CD4-positive, alpha-beta T cell (primary cell): ENCODE data around the gene NPAS4. TPM values are rescaled to one million over a fixed set of nuclear protein-coding genes. Genes with fewer than 3 reads are reported as not detected.
"Not testable (repeated sequence)": the region's sequence is repeated elsewhere in the genome, so short reads cannot be mapped to it uniquely, and the experiment has no call there.

ENCODE experiments used
- ATAC-seq: fragments of 200-7000 bp; cut with Tn5 transposase; one replicate; pipeline ENCODE4 v1.10.0; 2022; ENCODE audit warnings: mild to moderate bottlenecking; ENCODE audit not compliant: poor library complexity
- CTCF ChIA-PET: fragments of 350-600 bp; sonication (Branson Sonifier 250); formaldehyde crosslinking; loops from one replicate; lab custom pipeline; 2021; ENCODE audit warnings: antibody characterized with exemption, inconsistent platforms; lab: Charles Lee
- POLR2A ChIA-PET: fragments of 350-600 bp; sonication (Branson Sonifier 250); formaldehyde crosslinking; loops from one replicate; lab custom pipeline; 2021; ENCODE audit warnings: antibody characterized with exemption, inconsistent platforms; lab: Charles Lee
- DNase-seq, 14 experiments: peaks; one replicate each; pipeline ENCODE4 v3.0.0-alpha.2; 2013 to 2020; ENCODE audit warnings: mixed read lengths in 2 of 14
- H3K27ac ChIP-seq, 2 donors: one replicate each; pipeline versions ENCODE4 v1.5.1 to v1.7.0; 2013; ENCODE audit warnings: low read length in 2 of 2, low read depth in 1 of 2, mild to moderate bottlenecking in 1 of 2
- H3K27me3 ChIP-seq, 2 experiments: 1 replicate in 1 of 2; 2 replicates in 1 of 2; pipeline versions ENCODE4 v1.6.1 to v1.7.0; 2013; ENCODE audit warnings: low read length in 2 of 2, control low read depth in 1 of 2, mild to moderate bottlenecking in 1 of 2, moderate library complexity in 1 of 2; ENCODE audit not compliant: insufficient read depth in 2 of 2, control insufficient read depth in 1 of 2
- H3K36me3 ChIP-seq: one replicate; pipeline ENCODE4 v1.6.1; 2013; ENCODE audit warnings: low read length, control low read depth; ENCODE audit not compliant: insufficient read depth
- H3K4me1 ChIP-seq: one replicate; pipeline ENCODE4 v1.6.1; 2013; ENCODE audit warnings: low read length, control low read depth; ENCODE audit not compliant: insufficient read depth
- H3K4me3 ChIP-seq: one replicate; pipeline ENCODE4 v1.5.1; 2013; ENCODE audit warnings: mild to moderate bottlenecking, low read length, moderate library complexity
- H3K9me3 ChIP-seq, 2 experiments: 1 replicate in 1 of 2; 2 replicates in 1 of 2; pipeline versions ENCODE4 v1.6.1 to v1.7.0; 2013; ENCODE audit warnings: low read length in 2 of 2, mild to moderate bottlenecking in 2 of 2, control low read depth in 1 of 2, moderate library complexity in 1 of 2; ENCODE audit not compliant: control insufficient read depth in 1 of 2, insufficient read depth in 1 of 2
- H3K27ac Mint-ChIP-seq: one replicate; pipeline ENCODE4 v1.8.0; 2020; ENCODE audit warnings: mixed read lengths
- H3K27me3 Mint-ChIP-seq: one replicate; pipeline ENCODE4 v1.8.0; 2021; ENCODE audit warnings: mixed read lengths
- H3K36me3 Mint-ChIP-seq: one replicate; pipeline ENCODE4 v1.8.0; 2021; ENCODE audit warnings: low read depth, mixed read lengths
- H3K4me1 Mint-ChIP-seq: one replicate; pipeline ENCODE4 v1.8.0; 2021; ENCODE audit warnings: low read depth, mixed read lengths
- H3K4me3 Mint-ChIP-seq: one replicate; pipeline ENCODE4 v1.8.0; 2020; ENCODE audit warnings: mild to moderate bottlenecking, mixed read lengths
- H3K9me3 Mint-ChIP-seq: one replicate; pipeline ENCODE4 v1.8.0; 2020; ENCODE audit warnings: mixed read lengths
- intact Hi-C, 2 experiments: fragments of 100-400 bp; cut with DNase I in 1 of 2; cut with micrococcal nuclease in 1 of 2; formaldehyde crosslinking; loops; one replicate each; pipeline versions ENCODE4 v1.15.1 to v1.9.0; 2023 to 2025; cut with DNase I, micrococcal nuclease
- polyA plus RNA-seq, 2 donors: library from polyadenylated mRNA; unstranded; fragments of 120-200 nt; gene quantifications; one replicate each; pipeline ENCODE4 v1.2.1, GENCODE V29; 2013
- total RNA-seq, 174 experiments: library from RNA in 2 of 174; stranded (reverse) in 2 of 174; gene quantifications; one replicate each; pipeline ENCODE4 v1.2.3 and lab custom pipeline; 2021 to 2026
- TF ChIP-seq, protein P1 (sequence below): fragments of 200-600 bp; IDR thresholded peaks from one replicate; pipeline ENCODE4 v1.8.0; 2022; ENCODE audit warnings: antibody characterized with exemption, mild to moderate bottlenecking

NPAS4 gene
- total RNA-seq, result not detected
- not detected for polyA plus RNA-seq (2013, experiment 1 of 2)
- polyA plus RNA-seq (2013, experiment 2 of 2), result not detected
- 0 to 0.27 (median 0) reads per million in 172 experiments for total RNA-seq (lab: John Stamatoyannopoulos, UW)

DNA sequence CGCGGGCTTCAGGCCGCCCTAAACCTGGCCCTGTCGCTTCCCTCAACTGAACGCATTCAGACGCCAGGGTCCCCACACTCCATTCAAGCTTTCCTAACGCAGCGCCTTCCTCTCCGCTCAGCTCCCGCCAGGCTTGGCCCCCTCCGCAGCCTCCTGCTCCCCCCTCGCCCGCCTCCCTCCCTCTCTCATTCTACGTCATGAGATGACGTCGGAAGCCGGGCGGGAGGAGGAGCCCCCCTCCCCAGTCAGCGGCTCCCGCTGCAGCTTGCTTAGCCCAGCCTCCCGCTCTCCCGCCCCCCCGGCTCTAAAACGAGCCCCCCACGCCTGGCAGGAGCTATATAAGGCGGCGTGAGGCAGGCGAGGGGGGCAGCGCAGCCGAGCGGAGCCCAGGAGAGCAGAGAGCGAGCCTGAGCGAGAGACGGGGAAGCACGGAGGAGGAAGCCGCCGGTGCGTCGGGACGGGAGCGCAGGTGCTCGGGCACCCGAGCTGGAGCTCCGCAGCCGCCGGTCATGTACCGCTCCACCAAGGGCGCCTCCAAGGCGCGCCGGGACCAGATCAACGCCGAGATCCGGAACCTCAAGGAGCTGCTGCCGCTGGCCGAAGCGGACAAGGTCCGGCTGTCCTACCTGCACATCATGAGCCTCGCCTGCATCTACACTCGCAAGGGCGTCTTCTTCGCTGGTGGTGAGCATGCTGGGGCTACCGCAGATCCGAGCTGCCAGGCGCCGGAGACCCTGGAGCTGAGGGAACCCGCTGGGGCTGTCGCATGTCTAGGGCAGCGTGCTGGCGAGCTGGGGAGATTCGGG lies at the start of gene NPAS4:
NPAS4 (plus strand) TSS at position 365 of the 806 bp plus-strand sequence; CDS start at position 510, 145 bp downstream.
- CTCF ChIA-PET, result interaction anchor here (1.2 to 2.7 kb wide), 5 partner anchors 9 to 257 kb away, joined by 3 to 27 read pairs (median 8); partner anchors contain the start of genes MRPL11 and RBM4B
- TF ChIP-seq, protein P1, sequence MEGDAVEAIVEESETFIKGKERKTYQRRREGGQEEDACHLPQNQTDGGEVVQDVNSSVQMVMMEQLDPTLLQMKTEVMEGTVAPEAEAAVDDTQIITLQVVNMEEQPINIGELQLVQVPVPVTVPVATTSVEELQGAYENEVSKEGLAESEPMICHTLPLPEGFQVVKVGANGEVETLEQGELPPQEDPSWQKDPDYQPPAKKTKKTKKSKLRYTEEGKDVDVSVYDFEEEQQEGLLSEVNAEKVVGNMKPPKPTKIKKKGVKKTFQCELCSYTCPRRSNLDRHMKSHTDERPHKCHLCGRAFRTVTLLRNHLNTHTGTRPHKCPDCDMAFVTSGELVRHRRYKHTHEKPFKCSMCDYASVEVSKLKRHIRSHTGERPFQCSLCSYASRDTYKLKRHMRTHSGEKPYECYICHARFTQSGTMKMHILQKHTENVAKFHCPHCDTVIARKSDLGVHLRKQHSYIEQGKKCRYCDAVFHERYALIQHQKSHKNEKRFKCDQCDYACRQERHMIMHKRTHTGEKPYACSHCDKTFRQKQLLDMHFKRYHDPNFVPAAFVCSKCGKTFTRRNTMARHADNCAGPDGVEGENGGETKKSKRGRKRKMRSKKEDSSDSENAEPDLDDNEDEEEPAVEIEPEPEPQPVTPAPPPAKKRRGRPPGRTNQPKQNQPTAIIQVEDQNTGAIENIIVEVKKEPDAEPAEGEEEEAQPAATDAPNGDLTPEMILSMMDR, result no peak
- DNase-seq (no peak), ATAC-seq (no peak)
- Mint-ChIP-seq H3K27me3 (peaks cover 47% of the 10 kb centered on the region), H3K9me3 (peaks cover 7% of the 10 kb centered on the region), H3K4me1 (peaks cover 6% of the 10 kb centered on the region), H3K4me3 (no peak within 1 kb of the TSS), H3K27ac (peak within 1 kb of the TSS; percentile 45), H3K36me3 (no peaks in the 10 kb centered on the region)
- Histone ChIP-seq H3K4me3 (no peak within 1 kb of the TSS), H3K27ac (no peak within 1 kb of the TSS), H3K36me3 (no peaks in the 10 kb centered on the region), H3K9me3 (peaks cover 0 to 36% of the 10 kb centered on the region in 2 experiments), H3K4me1 (peaks cover 11% of the 10 kb centered on the region), H3K27me3 (peaks cover 33 to 45% of the 10 kb centered on the region in 2 experiments)
- POLR2A ChIA-PET, result interaction anchor here (0.5 to 1.7 kb wide), 15 partner anchors 11 to 1327 kb away, joined by 3 to 14 read pairs (median 5); partner anchors contain the start of genes B4GAT1, DPP3, MRPL11 and PELI3
- intact Hi-C loops, result loop anchor here in 1 of 2 experiments (5.0 kb wide), 1 partner anchor 256 kb away; the partner anchor contains the start of gene RBM4B

DNA sequence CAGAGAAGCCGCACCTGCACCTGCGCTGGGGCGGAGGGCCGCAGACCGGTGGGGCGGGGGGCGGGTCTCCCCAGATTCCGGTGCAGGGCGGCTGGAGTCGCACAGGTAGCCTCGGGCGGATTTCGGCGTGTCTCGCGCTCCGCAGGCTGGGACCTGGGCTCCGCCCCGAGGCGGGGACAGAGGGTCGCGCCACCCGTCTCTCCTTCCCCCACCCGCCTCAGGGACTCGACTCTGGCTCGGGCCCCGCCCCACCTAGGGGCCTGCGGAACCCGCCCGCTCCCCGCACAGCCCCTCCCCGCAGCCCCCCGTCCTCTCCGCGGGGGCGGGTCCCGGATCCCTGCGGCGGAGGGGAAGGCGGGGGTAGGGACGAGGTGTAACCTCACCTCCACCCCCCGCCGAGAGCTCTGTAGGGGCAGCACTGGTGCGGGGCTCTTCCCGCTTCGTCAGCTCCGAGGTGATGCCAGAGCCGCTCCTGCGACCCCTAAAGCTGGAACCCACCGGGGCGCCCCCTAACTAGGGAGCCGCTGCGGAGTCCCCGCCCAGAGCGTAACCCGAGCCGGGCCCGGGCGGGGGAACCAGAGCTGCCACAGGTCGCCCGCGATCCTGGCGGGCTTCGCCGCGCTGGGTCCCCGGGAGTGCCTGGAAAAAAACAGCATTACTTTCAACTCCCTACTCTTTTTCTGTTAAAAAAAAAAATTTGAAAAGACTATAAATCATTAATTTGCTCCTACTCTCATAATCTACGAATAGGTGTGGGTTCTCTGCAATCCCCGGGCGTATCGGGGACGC lies 49.0 kb upstream of the NPAS4 start, which contains the start of gene SLC29A2:
SLC29A2 (minus strand) TSS at position 134 of the 789 bp plus-strand sequence. CDS start 169 bp downstream, outside the sequence.
- no peaks in the 10 kb centered on the region for H3K27me3 Mint-ChIP-seq
- H3K9me3 ChIP-seq, result peaks cover 0 to 7% of the 10 kb centered on the region in 2 experiments
- H3K27ac ChIP-seq, result peak within 1 kb of the TSS; percentile 60 to 74
- no peaks in the 10 kb centered on the region for H3K36me3 Mint-ChIP-seq
- no peaks in the 10 kb centered on the region for H3K9me3 Mint-ChIP-seq
- intact Hi-C loops, result loop anchor here (1.0 to 2.0 kb wide), 3 partner anchors 14 to 27 kb away; partner anchors contain the start of gene BRMS1 (in 1 of the 2)
- TF ChIP-seq, protein P1, result no peak
- peaks cover 16% of the 10 kb centered on the region for H3K4me1 ChIP-seq
- POLR2A ChIA-PET, result interaction anchor here (0.6 to 3.8 kb wide), 24 partner anchors 8 to 868 kb away, joined by 3 to 46 read pairs (median 4); partner anchors contain the start of genes ACTN3, B4GAT1, BRMS1 and CD248
- peak within 1 kb of the TSS; percentile 79 for H3K4me3 ChIP-seq
- ATAC-seq (peak; percentile 73), DNase-seq (peak; percentile 50 to 89 (median 75))
- CTCF ChIA-PET, result interaction anchor here (2.1 to 2.8 kb wide), 2 partner anchors 14 to 17 kb away, joined by 4 to 19 read pairs; no protein-coding TSS in a partner anchor
- peak within 1 kb of the TSS; percentile 92 for H3K27ac Mint-ChIP-seq
- H3K27me3 ChIP-seq, result no peaks in the 10 kb centered on the region
- no peaks in the 10 kb centered on the region for H3K36me3 ChIP-seq
- peaks cover 9% of the 10 kb centered on the region for H3K4me1 Mint-ChIP-seq
- H3K4me3 Mint-ChIP-seq, result peak within 1 kb of the TSS; percentile 97

DNA sequence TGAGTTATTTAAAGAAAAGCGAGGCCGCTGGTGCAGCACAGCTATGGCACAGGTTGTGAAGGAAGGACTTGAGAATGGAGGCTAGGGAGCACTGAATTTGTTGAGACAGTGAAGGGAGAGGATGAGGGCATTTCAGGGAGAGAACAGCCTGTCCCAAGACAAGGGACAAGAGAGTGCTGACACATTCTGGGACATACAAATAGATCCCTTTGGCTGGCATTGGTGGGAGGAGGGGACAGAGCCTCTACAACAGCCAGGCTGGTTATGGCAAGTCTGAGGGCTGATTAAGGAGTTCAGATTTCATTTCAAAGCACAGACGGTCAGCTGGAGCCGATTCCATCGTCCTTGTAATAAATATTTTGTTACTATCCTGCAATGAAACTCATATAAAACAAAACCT lies 47.6 kb upstream of the NPAS4 start:
- TF ChIP-seq, protein P1, result no peak
- H3K36me3 ChIP-seq, result no peaks in the 10 kb centered on the region
- CTCF ChIA-PET, result no interaction called here
- peaks cover 0 to 7% of the 10 kb centered on the region in 2 experiments for H3K9me3 ChIP-seq
- Mint-ChIP-seq H3K9me3 (no peaks in the 10 kb centered on the region), H3K27me3 (no peaks in the 10 kb centered on the region), H3K27ac (no peak overlapping the region), H3K36me3 (no peaks in the 10 kb centered on the region), H3K4me1 (peaks cover 9% of the 10 kb centered on the region), H3K4me3 (peak overlapping the region; percentile 51)
- no peak overlapping the region for H3K27ac ChIP-seq
- H3K27me3 ChIP-seq, result no peaks in the 10 kb centered on the region
- H3K4me3 ChIP-seq, result no peak overlapping the region
- POLR2A ChIA-PET, result no interaction called here
- intact Hi-C loops, result no loop called here
- ATAC-seq, result no peak
- DNase-seq, result no peak
- H3K4me1 ChIP-seq, result peaks cover 16% of the 10 kb centered on the region

DNA sequence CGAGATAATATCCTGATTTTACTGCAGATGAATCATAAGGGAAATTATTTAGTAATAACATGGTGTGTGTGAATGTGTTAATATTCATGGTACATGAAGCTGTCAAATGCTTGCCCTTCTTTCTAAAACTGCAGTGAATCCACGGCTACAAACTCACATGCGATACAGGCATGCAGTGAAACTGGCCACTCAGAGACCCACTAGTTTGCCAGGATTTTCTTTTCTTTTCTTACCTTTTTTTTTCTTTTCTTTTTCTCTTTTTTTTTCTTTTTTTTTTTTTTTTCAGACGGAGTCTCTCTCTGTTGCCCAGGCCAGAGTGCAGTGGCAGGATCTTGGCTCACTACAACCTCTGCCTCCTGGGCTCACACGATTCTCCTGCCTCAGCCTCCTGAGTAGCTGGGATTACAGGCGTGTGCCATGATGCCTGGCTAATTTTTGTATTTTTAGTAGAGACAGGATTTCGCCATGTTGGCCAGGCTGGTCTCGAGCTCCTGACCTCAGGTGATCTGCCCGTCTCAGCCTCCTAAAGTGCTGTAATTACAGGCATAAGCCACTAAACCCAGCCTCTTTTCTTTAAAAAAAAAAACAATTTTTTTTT lies 47.0 kb upstream of the NPAS4 start:
- ATAC-seq, H3K27ac ChIP-seq, CTCF ChIA-PET, H3K4me3 ChIP-seq, H3K27ac Mint-ChIP-seq, H3K27me3 ChIP-seq, intact Hi-C loops, POLR2A ChIA-PET, H3K27me3 Mint-ChIP-seq, H3K9me3 Mint-ChIP-seq, H3K9me3 ChIP-seq, H3K4me1 Mint-ChIP-seq, DNase-seq, H3K36me3 Mint-ChIP-seq, H3K36me3 ChIP-seq: not testable (repeated sequence)
- H3K4me1 ChIP-seq, result peaks cover 16% of the 10 kb centered on the region
- peak overlapping the region; percentile 51 for H3K4me3 Mint-ChIP-seq
